Activated naive CD8-positive, alpha-beta T cell treated with anti-CD3 and anti-CD28 coated beads, Interleukin-2, amount 50 U/mL, for 24 hours (primary cell): ENCODE measurements around the gene ZNF385C.
"Not testable (repeated sequence)": the region's sequence is repeated elsewhere in the genome, so short reads cannot be mapped to it uniquely, and the experiment has no call there.

ENCODE experiments used
- ATAC-seq: fragments of 150-1000 bp; cut with Tn5 transposase; one replicate; pipeline ENCODE4 v1.10.0; 2021
- DNase-seq: peaks from one replicate; pipeline ENCODE4 v3.0.0; 2021
- H3K27ac Mint-ChIP-seq: one replicate; pipeline ENCODE4 v1.8.0; 2021; ENCODE audit warnings: mild to moderate bottlenecking, mixed read lengths
- H3K27me3 Mint-ChIP-seq: one replicate; pipeline ENCODE4 v1.8.0; 2021; ENCODE audit warnings: mixed read lengths
- H3K36me3 Mint-ChIP-seq: one replicate; pipeline ENCODE4 v1.8.0; 2021; ENCODE audit warnings: low read depth, mixed read lengths
- H3K4me1 Mint-ChIP-seq: one replicate; pipeline ENCODE4 v1.8.0; 2021; ENCODE audit warnings: mixed read lengths
- H3K4me3 Mint-ChIP-seq: one replicate; pipeline ENCODE4 v1.8.0; 2021; ENCODE audit warnings: mild to moderate bottlenecking, moderate library complexity, mixed read lengths
- H3K9me3 Mint-ChIP-seq: one replicate; pipeline ENCODE4 v1.8.0; 2021; ENCODE audit warnings: mixed read lengths

ZNF385C gene, protein sequence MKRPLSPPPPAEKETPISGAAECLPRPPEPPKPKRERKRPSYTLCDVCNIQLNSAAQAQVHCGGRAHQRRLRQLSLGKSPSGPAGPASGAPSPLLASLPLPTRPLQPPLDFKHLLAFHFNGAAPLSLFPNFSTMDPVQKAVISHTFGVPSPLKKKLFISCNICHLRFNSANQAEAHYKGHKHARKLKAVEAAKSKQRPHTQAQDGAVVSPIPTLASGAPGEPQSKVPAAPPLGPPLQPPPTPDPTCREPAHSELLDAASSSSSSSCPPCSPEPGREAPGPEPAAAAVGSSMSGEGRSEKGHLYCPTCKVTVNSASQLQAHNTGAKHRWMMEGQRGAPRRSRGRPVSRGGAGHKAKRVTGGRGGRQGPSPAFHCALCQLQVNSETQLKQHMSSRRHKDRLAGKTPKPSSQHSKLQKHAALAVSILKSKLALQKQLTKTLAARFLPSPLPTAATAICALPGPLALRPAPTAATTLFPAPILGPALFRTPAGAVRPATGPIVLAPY

DNA sequence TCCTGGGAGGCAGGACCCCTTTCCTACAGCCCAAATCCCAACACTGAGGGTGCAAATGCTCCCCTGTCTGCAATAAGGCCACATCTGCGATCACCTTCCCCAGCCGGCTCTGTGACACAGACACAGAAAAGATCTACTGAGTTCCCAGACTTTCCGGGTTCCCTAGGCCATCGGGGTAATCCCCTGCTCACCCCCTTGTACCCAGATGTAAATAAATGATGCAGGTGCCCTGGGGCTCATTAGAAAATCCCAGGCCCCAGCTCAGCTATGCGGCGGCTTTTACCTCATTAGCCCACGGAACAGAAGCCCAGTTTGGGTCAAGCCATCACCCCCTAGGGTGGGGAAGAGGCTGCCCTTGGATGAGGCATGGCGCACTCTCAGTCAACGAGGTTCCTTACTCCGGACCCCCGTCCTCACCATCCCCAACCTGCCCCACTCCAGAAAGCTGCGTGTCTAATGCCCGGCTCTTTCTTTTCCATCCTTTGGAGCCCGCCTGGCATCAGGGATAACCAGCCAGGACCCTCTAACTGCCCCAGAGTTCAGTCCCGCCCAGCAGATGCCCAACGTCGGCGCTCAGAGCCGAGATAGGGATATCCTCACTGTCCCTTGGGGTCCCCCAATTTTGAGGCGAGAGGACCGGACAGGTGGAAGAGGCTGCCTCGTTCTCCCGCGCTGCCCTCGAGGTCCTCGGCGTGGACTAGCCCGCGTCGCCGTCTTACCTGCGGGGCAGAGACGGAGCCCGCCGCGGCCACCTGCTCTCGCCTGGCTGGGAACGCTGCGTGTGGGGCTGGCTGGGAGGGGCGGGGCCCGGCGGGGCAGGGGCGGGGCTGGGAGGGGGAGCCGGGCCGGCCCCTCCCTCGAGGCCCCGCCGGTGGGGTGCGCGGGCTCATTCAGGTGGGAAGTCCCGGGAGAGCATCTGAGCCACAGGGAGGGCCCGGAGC, at the start of gene ZNF385C:
Gene ZNF385C (minus strand): TSS at position 783 of the 941 bp plus-strand sequence. CDS start 35,417 bp downstream, outside the sequence.
- Mint-ChIP-seq H3K36me3 (no peaks in the 10 kb centered on the region), H3K4me3 (peak within 1 kb of the TSS; percentile 24), H3K4me1 (peaks cover 9% of the 10 kb centered on the region), H3K27ac (no peak within 1 kb of the TSS), H3K27me3 (peaks cover 23% of the 10 kb centered on the region), H3K9me3 (no peaks in the 10 kb centered on the region)
- DNase-seq, result peak; percentile 53
- peak; percentile 44 for ATAC-seq

DNA sequence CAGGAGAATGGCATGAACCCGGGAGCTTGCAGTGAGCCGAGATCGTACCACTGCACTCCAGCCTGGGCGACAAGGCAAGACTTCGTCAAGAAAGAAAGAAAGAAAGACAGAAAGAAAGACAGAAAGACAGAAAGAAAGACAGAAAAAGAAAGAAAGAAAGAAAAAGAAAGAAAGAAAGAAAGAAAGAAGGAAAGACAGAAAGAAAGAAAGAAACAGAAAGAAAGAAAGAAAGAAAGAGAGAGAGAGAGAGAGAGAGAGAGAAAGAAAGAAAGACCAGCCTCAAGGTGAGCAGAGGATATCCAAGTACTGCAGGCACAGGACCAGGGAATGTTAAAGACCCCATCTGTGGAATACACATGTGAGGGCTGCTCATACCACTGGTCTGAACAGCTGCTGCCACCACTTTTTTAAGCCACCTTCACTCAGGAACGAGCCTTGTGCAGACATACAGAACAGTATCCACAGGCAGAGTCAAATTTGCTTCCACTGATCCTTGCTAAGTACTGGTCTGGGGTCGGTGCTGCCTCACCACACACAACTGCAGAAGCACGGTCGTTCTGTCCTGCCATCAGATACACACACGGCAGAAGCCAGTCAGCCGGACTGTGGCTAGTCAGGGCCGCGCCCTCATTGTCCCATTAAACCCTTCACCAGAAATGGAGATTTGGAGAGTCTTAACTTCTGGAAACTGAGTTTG, 48.8 kb upstream of the ZNF385C start:
- DNase-seq, result no peak
- Mint-ChIP-seq H3K4me1 (peaks cover 16% of the 10 kb centered on the region), H3K27ac (no peak overlapping the region), H3K36me3 (peaks cover 19% of the 10 kb centered on the region), H3K9me3 (no peaks in the 10 kb centered on the region), H3K4me3 (no peak overlapping the region), H3K27me3 (no peaks in the 10 kb centered on the region)
- no peak for ATAC-seq

DNA sequence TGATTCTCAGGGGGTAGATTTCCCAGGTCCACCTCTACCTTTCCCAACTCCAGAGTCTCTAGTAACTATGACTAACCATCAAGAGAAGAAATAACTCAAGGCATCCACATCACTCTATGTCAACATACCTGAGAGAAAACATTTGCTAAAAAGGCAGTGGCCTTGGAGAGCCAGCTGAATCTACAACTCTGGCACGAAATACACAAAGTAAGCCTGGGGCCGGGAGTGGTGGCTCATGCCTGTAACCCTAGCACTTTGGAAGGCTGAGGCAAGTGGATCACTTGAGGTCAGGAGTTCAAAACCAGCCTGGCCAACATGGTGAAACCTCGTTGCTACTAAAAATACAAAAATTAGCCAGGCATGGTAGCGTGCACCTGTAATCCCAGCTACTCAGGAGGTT, 44.9 kb upstream of the ZNF385C start:
- H3K4me3 Mint-ChIP-seq, ATAC-seq, H3K9me3 Mint-ChIP-seq, DNase-seq, H3K27ac Mint-ChIP-seq, H3K27me3 Mint-ChIP-seq: not testable (repeated sequence)
- Mint-ChIP-seq H3K4me1 (peaks cover 13% of the 10 kb centered on the region), H3K36me3 (peaks cover 27% of the 10 kb centered on the region)

DNA sequence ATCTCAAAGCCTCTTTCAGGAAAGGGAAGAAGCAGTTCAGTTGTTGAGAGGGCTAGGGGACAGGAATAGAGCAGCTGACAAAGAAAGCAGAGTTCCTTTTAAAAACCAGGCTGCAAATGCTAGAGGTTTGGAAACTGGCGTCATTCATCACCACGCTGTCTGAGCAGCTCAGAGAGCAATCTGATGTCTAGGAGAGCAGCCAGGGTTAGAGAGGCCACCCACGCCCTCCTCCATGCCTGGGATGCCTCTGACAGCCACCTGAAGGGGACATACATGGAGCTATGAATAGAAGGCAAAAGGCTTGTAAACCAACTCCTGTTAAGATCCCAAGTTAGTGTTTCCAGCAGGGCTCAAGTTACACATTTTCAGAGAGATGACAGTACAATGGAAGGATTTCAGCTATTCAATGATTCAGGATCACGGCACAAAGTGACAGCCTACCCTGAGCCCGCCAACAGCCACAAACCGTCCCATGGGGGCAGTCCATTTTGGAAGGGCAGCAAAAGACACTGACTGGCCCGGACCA, 44.2 kb upstream of the ZNF385C start:
- ATAC-seq (no peak), DNase-seq (no peak)
- Mint-ChIP-seq H3K27ac (no peak overlapping the region), H3K36me3 (peaks cover 25% of the 10 kb centered on the region), H3K27me3 (no peaks in the 10 kb centered on the region), H3K4me1 (peaks cover 13% of the 10 kb centered on the region), H3K9me3 (no peaks in the 10 kb centered on the region), H3K4me3 (no peak overlapping the region)

DNA sequence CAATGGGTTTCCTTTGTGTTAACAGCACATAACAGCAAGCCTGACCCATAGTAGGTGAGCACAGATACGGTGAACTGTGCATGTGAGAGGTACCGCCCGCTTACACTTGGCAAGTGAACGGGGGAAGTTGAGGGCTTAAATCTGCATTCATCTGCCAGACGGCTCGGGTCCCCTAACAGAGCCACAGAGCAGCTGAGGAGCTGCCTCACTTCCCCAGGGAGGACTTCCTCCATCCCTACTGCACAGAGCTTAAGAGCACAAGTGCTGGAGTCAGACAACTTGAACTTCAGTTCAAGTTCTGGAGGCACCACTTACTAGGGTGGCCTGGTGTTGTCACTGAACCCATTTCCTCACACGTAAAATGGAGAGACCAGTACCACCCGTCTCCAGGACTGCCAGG, 43.1 kb upstream of the ZNF385C start:
- Mint-ChIP-seq H3K27ac (no peak overlapping the region), H3K9me3 (no peaks in the 10 kb centered on the region), H3K36me3 (peaks cover 25% of the 10 kb centered on the region), H3K4me3 (no peak overlapping the region), H3K4me1 (peaks cover 17% of the 10 kb centered on the region), H3K27me3 (no peaks in the 10 kb centered on the region)
- DNase-seq (no peak), ATAC-seq (no peak)

DNA sequence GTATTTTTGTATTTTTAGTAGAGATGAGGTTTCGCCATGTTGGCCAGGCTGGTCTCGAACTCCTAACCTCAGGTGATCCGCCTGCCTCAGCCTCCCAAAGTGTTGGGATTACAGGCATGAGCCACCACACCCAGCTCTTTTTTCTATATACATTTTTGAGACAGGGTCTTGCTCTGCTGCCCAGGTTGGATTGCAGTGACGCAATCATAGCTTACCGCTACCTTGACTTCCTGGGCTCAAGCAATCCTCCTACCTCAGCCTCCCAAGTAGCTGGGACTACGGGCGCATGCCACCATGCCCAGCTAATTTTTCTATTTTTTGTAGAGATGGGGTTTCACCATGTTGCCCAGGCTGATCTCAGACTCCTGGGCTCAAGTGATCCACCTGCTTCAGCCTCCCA, 42.4 kb upstream of the ZNF385C start:
- H3K4me1 Mint-ChIP-seq, result peaks cover 24% of the 10 kb centered on the region
- H3K27ac Mint-ChIP-seq, result not testable (repeated sequence)

DNA sequence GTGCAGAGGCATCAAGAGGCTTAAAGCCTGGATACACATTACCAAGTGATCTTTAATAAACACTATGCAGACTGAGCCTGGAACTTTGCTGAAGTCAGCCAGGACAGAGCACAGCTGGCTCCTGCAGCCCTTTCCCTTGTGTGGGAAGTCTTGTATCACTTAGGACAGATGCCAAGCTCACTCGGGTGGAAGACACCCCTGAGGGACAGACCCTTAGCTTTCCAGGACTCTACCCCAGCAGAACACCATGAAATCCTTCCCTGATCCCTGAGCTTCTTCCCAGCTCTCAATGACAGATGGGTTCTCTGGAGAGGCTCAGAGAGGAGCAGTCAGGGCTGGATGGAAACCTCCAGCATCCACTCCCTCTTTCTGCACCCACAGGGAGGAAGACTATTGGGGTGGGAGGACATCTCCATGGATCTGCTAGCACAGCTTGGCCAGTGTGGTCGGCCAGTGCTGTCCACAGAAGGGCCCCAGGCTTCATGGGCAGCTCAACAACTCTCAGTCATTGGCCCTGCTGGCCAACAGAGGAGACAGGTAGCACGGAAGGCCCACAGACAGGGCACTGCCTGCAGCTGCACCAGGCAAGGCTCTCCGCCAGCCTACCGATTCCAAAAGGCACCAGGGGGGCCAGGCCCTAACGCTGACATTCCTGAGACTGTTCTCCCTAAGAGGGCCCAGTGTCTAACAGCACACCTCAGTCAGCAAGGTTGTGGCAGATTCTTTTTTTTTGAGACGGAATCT, 40.6 kb upstream of the ZNF385C start:
- Mint-ChIP-seq H3K4me3 (no peak overlapping the region), H3K27ac (no peak overlapping the region), H3K4me1 (peaks cover 37% of the 10 kb centered on the region), H3K27me3 (no peaks in the 10 kb centered on the region), H3K36me3 (peaks cover 22% of the 10 kb centered on the region), H3K9me3 (no peaks in the 10 kb centered on the region)
- DNase-seq, result no peak
- no peak for ATAC-seq

More for the DNA sequence above, 42.4 kb upstream of the ZNF385C start:
- not testable (repeated sequence) for DNase-seq, H3K9me3 Mint-ChIP-seq, H3K4me3 Mint-ChIP-seq, H3K27me3 Mint-ChIP-seq, ATAC-seq
- peaks cover 23% of the 10 kb centered on the region for H3K36me3 Mint-ChIP-seq

DNA sequence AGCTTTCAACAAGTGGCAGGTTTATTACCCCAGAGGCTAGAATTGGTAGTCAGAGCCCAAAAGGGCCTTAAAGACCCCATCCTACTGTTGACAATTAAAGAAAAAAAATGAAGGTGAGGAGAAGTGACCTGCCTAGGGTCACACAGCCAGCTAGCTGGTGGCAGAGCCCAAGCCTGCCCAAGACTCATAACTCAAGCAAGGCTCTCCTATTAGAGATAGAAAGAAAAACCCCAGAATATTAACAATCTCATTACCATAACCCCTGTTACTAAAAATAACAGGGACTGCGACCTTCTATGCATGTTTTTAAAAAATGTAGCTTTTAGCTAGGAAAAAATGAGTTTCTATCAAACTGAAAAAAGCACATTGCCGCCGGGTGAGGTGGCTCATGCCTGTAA, 38.4 kb upstream of the ZNF385C start:
- ATAC-seq (no peak), DNase-seq (no peak)
- peaks cover 50% of the 10 kb centered on the region for H3K4me1 Mint-ChIP-seq
- peaks cover 12% of the 10 kb centered on the region for H3K36me3 Mint-ChIP-seq
- H3K27ac Mint-ChIP-seq, result no peak overlapping the region
- no peaks in the 10 kb centered on the region for H3K9me3 Mint-ChIP-seq
- H3K27me3 Mint-ChIP-seq, result no peaks in the 10 kb centered on the region
- H3K4me3 Mint-ChIP-seq, result no peak overlapping the region

DNA sequence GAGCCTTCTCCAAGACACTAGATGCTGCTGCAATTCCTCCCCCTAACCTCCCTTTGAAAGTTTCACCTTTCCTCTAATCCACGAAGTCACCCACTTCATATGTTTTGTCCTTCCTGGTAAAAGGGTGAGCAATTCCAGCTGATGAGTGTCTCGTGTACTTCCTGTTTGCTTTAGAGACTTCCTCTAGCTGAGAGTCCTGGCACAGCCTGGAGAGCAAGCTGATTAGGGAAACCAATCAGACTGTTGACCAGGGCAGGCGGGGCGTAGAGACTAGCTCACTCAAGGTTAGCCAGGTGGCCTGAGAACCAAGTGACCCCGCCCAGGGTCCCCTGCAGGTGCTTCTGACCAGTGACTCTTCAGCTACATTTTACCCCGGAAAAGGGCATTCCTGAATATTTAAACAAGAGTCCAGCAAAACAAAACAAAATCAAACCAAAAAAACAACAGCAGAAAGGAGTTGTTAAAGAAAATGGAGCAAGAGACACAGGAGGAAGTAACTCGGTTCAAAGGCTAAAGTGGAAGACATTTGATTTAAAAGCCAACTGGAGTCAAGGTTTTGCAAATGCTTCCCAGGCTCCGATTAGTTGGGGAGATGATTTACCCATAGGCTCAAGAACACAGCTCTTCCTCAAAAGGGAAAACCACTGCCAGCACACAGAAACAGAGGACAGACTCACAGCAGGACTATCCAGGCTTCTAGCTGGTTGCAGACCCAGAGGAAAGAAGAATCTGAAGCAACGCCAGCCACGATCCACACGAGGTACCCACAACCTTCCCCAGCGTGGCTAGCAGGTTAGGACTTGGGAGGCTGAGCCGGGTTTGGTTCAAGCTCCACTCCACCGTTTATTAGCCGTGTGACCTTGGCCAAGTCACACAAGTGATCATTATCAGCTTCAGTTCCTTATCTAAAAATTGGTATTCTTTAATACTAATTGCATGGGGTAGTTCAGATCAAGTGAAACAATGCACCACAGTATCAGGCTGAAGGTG, 37.7 kb upstream of the ZNF385C start:
- DNase-seq, result no peak
- H3K9me3 Mint-ChIP-seq, result no peaks in the 10 kb centered on the region
- no peak overlapping the region for H3K4me3 Mint-ChIP-seq
- H3K4me1 Mint-ChIP-seq, result peaks cover 56% of the 10 kb centered on the region
- H3K27ac Mint-ChIP-seq, result peak overlapping the region; percentile 17
- no peak for ATAC-seq
- H3K36me3 Mint-ChIP-seq, result peaks cover 9% of the 10 kb centered on the region
- no peaks in the 10 kb centered on the region for H3K27me3 Mint-ChIP-seq

DNA sequence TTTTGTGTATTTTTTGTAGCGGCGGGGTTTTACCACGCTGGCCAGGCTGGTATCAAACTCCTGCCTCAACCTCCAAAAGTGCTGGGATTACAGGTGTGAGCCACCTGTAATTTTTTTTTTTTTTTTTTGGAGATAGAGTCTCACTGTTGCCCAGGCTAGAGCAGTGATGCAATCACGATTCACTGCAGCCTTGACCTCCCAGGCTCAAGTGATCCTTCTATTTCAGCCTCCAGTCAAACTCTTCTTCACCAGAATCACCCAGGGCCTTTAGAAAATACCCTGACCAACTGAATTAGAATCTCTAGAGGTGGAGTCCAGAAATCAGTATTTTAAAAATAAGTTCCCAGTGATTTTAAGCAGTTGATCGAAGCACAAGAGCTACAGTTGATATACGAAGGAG, 36.9 kb upstream of the ZNF385C start:
- no peak for ATAC-seq
- no peak overlapping the region for H3K4me3 Mint-ChIP-seq
- peaks cover 14% of the 10 kb centered on the region for H3K36me3 Mint-ChIP-seq
- H3K27ac Mint-ChIP-seq, result no peak overlapping the region
- H3K27me3 Mint-ChIP-seq, result no peaks in the 10 kb centered on the region
- H3K9me3 Mint-ChIP-seq, result no peaks in the 10 kb centered on the region
- no peak for DNase-seq
- peaks cover 59% of the 10 kb centered on the region for H3K4me1 Mint-ChIP-seq

DNA sequence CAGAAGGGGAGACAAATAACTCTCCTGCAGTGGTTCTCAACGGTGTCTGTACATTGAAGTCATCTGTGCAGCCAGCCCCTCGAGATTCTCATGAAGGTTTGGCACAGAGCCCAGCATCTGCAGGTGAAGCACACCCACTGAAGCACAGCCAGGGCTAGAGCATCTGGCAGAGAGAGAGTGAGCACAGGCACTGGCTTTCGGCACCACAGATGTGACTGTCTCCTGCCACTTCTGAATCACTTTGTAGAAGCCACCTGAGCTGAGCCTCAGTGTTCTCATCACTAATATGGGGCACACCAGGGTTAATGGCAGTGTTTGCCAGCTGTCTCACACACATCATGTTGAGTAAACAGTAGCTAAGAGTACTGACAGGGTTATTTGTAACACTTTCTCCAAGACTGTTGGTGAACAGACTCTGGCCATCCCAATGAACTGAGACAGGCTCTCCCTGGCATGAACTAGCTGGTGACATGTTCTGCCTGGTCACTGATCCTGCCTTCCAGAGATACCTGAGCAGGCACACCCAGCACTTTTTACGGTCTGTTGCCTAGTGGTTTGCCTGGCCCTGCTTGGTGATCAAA, 35.3 kb upstream of the ZNF385C start:
- peak overlapping the region; percentile 19 for H3K27ac Mint-ChIP-seq
- no peaks in the 10 kb centered on the region for H3K27me3 Mint-ChIP-seq
- H3K4me1 Mint-ChIP-seq, result peaks cover 61% of the 10 kb centered on the region
- ATAC-seq (peak; percentile 54), DNase-seq (peak; percentile 36)
- H3K9me3 Mint-ChIP-seq, result no peaks in the 10 kb centered on the region
- peaks cover 26% of the 10 kb centered on the region for H3K36me3 Mint-ChIP-seq
- H3K4me3 Mint-ChIP-seq, result peak overlapping the region; percentile 16

DNA sequence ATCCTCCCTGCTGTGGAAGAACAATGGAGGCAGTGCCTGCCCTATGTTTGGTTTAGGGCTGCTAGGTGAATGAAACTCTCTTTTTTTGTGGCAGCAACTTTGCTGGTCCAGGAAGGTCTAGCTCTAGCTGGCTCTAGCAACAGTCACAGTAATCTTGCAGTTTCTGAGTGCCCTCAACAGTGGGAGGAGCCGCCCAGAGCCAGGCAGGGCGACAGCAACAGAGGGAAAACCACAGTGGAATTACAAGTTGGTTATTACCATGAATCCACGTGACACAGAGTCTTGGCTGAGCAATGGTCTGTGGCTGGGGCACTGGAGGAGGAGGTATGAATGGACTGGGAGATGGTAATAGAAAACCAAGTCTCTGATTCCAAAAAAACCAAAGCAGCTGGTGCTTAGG, 34.7 kb upstream of the ZNF385C start:
- no peaks in the 10 kb centered on the region for H3K27me3 Mint-ChIP-seq
- DNase-seq (peak; percentile 40), ATAC-seq (peak; percentile 81)
- H3K9me3 Mint-ChIP-seq, result no peaks in the 10 kb centered on the region
- H3K4me1 Mint-ChIP-seq, result peaks cover 66% of the 10 kb centered on the region
- H3K27ac Mint-ChIP-seq, result peak overlapping the region; percentile 19
- H3K4me3 Mint-ChIP-seq, result peak overlapping the region; percentile 16
- H3K36me3 Mint-ChIP-seq, result peaks cover 32% of the 10 kb centered on the region
